ENCODE measurements around the gene ZNF140. TPM values are rescaled to one million over a fixed set of nuclear protein-coding genes. Genes with fewer than 3 reads are reported as not detected.
A peak's percentile ranks its signal among the peaks of the same experiment; 100 is the strongest.

ZNF140 gene
- total and polyA plus RNA-seq, 2 of the 13 experiments (the other 11 are each of a cell fraction or from before 2014, with no cell fraction given), result 8.7 to 13.5 TPM

DNA sequence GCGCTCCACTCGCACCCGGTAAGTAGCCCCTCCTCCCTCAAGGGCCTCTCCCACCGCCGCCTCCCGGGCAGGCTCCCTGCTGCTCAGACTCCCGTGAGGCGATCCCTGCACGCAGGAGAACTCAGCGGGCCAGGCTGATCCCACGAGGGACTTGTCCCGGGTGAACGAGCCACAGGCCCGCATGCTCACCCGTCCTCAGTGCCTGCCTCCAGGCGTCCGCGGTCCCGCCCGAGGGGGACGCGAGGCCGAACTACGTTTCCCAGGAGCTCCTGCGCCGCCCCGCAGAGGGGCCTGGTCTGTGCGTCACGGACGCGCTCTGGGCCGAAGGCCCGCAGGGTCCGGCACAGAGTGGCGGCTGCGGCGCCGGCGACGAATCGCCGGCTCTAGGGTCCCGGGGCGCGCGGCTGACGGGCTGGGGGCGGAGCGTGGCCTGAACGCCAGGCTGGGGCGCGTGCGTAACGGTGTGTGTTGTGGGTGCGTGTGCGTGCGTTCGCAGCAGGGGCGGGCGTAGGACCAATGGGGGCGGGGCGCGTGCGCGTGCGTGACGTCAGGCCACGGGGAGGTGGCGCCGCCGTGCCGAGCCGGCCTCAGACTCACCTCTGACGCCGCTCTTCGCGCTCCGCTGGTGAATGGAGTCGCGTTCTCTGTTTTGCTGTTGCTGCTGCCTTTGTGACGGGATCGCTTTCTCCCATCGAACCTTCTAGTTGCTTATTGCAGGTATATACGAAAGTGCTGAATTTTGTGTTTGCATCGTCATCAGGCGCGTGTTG is 49.5 kb downstream of the ZNF140 start, which contains the start of the genes ZNF10 and ZNF891 (continued):
- TF ChIP-seq, protein P1, sequence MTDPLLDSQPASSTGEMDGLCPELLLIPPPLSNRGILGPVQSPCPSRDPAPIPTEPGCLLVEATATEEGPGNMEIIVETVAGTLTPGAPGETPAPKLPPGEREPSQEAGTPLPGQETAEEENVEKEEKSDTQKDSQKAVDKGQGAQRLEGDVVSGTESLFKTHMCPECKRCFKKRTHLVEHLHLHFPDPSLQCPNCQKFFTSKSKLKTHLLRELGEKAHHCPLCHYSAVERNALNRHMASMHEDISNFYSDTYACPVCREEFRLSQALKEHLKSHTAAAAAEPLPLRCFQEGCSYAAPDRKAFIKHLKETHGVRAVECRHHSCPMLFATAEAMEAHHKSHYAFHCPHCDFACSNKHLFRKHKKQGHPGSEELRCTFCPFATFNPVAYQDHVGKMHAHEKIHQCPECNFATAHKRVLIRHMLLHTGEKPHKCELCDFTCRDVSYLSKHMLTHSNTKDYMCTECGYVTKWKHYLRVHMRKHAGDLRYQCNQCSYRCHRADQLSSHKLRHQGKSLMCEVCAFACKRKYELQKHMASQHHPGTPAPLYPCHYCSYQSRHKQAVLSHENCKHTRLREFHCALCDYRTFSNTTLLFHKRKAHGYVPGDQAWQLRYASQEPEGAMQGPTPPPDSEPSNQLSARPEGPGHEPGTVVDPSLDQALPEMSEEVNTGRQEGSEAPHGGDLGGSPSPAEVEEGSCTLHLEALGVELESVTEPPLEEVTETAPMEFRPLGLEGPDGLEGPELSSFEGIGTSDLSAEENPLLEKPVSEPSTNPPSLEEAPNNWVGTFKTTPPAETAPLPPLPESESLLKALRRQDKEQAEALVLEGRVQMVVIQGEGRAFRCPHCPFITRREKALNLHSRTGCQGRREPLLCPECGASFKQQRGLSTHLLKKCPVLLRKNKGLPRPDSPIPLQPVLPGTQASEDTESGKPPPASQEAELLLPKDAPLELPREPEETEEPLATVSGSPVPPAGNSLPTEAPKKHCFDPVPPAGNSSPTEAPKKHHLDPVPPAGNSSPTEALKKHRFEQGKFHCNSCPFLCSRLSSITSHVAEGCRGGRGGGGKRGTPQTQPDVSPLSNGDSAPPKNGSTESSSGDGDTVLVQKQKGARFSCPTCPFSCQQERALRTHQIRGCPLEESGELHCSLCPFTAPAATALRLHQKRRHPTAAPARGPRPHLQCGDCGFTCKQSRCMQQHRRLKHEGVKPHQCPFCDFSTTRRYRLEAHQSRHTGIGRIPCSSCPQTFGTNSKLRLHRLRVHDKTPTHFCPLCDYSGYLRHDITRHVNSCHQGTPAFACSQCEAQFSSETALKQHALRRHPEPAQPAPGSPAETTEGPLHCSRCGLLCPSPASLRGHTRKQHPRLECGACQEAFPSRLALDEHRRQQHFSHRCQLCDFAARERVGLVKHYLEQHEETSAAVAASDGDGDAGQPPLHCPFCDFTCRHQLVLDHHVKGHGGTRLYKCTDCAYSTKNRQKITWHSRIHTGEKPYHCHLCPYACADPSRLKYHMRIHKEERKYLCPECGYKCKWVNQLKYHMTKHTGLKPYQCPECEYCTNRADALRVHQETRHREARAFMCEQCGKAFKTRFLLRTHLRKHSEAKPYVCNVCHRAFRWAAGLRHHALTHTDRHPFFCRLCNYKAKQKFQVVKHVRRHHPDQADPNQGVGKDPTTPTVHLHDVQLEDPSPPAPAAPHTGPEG (CRISPR knock-in tag; IDR thresholded peaks at IDR 0.05), result 0 out of 2 replicates have a peak, but pooled peaks have one; percentile 17
- TF ChIP-seq IRF2 (CRISPR knock-in tag; IDR thresholded peaks at IDR 0.05), result peak; percentile 87
- 0 out of 2 replicates have a peak, but pooled peaks have one; percentile 17 for TF ChIP-seq KDM5B (CRISPR knock-in tag; IDR thresholded peaks at IDR 0.05; ENCODE audit: borderline replicate concordance)
- peak; percentile 69; the same call in 1 of the 2 replicates for TF ChIP-seq ZNF749 (CRISPR knock-in tag; IDR thresholded peaks at IDR 0.05; ENCODE audit: borderline replicate concordance)
- TF ChIP-seq ZFP82 (CRISPR knock-in tag; IDR thresholded peaks at IDR 0.05; ENCODE audit: borderline replicate concordance), result peak; percentile 58; the same call in 1 of the 2 replicates
- TF ChIP-seq DNMT3B (CRISPR knock-in tag; conservative IDR thresholded peaks at IDR 0.05), result 0 out of 2 replicates have a peak, but pooled peaks have one; percentile 33
- TF ChIP-seq MYPOP (CRISPR knock-in tag; IDR thresholded peaks at IDR 0.05), result peak; percentile 72
- peak; percentile 93 for TF ChIP-seq RBFOX2 (IDR thresholded peaks at IDR 0.05; ENCODE audit: low read depth, low read length)
- no peak for TF ChIP-seq PPARG (CRISPR knock-in tag; conservative IDR thresholded peaks at IDR 0.05)
- no peak for TF ChIP-seq HIC2 (CRISPR knock-in tag; IDR thresholded peaks at IDR 0.05; ENCODE audit: low read depth)
- TF ChIP-seq, protein P2, sequence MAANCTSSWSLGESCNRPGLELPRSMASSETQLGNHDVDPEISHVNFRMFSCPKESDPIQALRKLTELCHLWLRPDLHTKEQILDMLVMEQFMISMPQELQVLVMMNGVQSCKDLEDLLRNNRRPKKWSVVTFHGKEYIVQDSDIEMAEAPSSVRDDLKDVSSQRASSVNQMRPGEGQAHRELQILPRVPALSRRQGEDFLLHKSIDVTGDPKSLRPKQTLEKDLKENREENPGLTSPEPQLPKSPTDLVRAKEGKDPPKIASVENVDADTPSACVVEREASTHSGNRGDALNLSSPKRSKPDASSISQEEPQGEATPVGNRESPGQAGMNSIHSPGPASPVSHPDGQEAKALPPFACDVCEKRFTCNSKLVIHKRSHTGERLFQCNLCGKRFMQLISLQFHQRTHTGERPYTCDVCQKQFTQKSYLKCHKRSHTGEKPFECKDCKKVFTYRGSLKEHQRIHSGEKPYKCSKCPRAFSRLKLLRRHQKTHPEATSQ (CRISPR knock-in tag; IDR thresholded peaks at IDR 0.05; ENCODE audit: borderline replicate concordance), result peak; percentile 38; the same call in 1 of the 2 replicates
- TF ChIP-seq CENPT (CRISPR knock-in tag; IDR thresholded peaks at IDR 0.05; ENCODE audit: low read depth), result no peak
- peak; percentile 18; the same call in 1 of the 2 replicates for TF ChIP-seq STAG1 (CRISPR knock-in tag; IDR thresholded peaks at IDR 0.05)
- TF ChIP-seq, protein P3, sequence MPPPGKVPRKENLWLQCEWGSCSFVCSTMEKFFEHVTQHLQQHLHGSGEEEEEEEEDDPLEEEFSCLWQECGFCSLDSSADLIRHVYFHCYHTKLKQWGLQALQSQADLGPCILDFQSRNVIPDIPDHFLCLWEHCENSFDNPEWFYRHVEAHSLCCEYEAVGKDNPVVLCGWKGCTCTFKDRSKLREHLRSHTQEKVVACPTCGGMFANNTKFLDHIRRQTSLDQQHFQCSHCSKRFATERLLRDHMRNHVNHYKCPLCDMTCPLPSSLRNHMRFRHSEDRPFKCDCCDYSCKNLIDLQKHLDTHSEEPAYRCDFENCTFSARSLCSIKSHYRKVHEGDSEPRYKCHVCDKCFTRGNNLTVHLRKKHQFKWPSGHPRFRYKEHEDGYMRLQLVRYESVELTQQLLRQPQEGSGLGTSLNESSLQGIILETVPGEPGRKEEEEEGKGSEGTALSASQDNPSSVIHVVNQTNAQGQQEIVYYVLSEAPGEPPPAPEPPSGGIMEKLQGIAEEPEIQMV (CRISPR knock-in tag; IDR thresholded peaks at IDR 0.05; ENCODE audit: low read depth), result peak; percentile 90
- no peak for TF ChIP-seq NFE2L1 (CRISPR knock-in tag; IDR thresholded peaks at IDR 0.05; ENCODE audit: borderline replicate concordance)
- TF ChIP-seq ZKSCAN1 (IDR thresholded peaks at IDR 0.05; ENCODE audit: low read length), result no peak

Measured in HepG2 (cell line).